HG02884 (cell line): ENCODE results near the gene MUC12.
"Not testable (repeated sequence)": the region's sequence is repeated elsewhere in the genome, so short reads cannot be mapped to it uniquely, and the experiment has no call there.

ENCODE experiments used
- ATAC-seq: cut with Tn5 transposase; IDR thresholded peaks from one replicate; pipeline ENCODE4 v1.9.1; 2021; ENCODE audit warnings: mild to moderate bottlenecking, moderate library complexity; ENCODE audit not compliant: unreplicated experiment

MUC12 gene

GRCh38 chr7:101059620-101059942, 90.2 kb downstream of the MUC12 start:
- ATAC-seq, result no peak

GRCh38 chr7:101060992-101061391, 91.6 kb downstream of the MUC12 start:
- ATAC-seq, result no peak

GRCh38 chr7:101064176-101064550, 94.8 kb downstream of the MUC12 start:
- not testable (repeated sequence) for ATAC-seq

GRCh38 chr7:101065162-101065561, 95.8 kb downstream of the MUC12 start:
- not testable (repeated sequence) for ATAC-seq

- ATAC-seq, result no peak
These were observed 96.9 kb downstream of the MUC12 start for GRCh38 chr7:101066141-101066832.

GRCh38 chr7:101066833-101067177, 97.4 kb downstream of the MUC12 start:
- no peak for ATAC-seq

- ATAC-seq, result no peak
These were observed 99.0 kb downstream of the MUC12 start for GRCh38 chr7:101068401-101068800.
